ENCODE results near the gene CPN2. TPM values are rescaled to one million over a fixed set of nuclear protein-coding genes. Genes with fewer than 3 reads are reported as not detected.

The CPN2 gene
- total RNA-seq, 1 experiment from 2014 or later, result not detected

DNA sequence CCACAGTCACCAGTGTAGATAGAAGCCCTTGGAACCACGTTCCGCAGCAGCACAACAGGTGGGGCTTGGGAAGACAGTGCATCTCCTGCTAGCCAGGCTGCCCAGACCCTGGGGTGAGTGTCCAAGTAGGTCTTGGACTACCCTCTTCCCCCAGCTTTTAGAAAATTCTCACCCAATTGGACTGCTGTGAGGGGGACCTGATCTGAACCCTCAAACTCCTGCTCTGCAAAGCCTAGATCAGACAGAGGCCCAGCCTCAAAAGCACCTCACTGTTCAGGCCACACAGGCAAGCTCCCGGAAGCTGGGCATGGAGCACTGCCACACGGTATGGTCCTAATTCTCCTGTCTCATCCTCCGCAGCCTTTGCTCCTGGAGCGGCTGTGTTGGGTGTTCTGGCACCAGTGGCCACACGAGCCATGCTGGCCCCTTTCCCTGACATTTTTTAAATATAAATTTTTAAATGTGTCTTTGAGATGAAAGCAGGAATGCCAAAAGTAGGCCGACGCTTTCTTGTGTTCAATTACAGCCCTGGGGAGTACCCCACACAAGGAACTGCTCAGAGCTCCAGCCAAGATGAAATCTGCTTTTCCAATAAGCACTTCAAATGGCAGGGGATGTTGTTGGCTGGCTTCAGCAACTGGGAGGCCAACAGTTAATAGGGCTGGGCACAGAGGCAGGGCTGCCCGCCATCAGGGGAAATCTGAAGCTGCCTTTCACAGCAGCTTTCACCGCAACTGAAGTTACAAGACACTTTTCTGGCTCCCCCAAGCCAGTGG, 40.9 kb downstream of the CPN2 start:
- Histone ChIP-seq H2BK20ac (ENCODE audit: low read depth, low read length, poor library complexity, severe bottlenecking) (no peak overlapping the region), H2BK5ac (ENCODE audit: insufficient read length, low read length) (no peak overlapping the region), H3K4me1 (ENCODE audit: insufficient read depth, low read length) (no peaks in the 10 kb centered on the region; the same call in none of the 2 replicates), H3K79me2 (ENCODE audit: insufficient read depth, low read length) (no peaks in the 10 kb centered on the region), H3K9ac (ENCODE audit: extremely low read depth, insufficient read length, low read length) (no peak overlapping the region), H3K23me2 (ENCODE audit: insufficient read length, low read depth, low read length, poor library complexity, severe bottlenecking) (no peaks in the 10 kb centered on the region), H3T11ph (ENCODE audit: low read length) (no peak overlapping the region), H2AK5ac (ENCODE audit: insufficient read length, low read length) (no peak overlapping the region), H3K18ac (ENCODE audit: insufficient read length, low read depth, low read length) (no peak overlapping the region), H4K20me1 (ENCODE audit: control insufficient read depth, insufficient read depth, insufficient read length) (no peaks in the 10 kb centered on the region), H3K27me3 (ENCODE audit: insufficient read depth, low read length) (no peaks in the 10 kb centered on the region), H3K4ac (ENCODE audit: low read depth, low read length) (no peak overlapping the region), H3K23ac (ENCODE audit: insufficient read length, low read depth, low read length) (no peak overlapping the region), H3K9me3 (ENCODE audit: control insufficient read depth, low read depth, low read length) (no peaks in the 10 kb centered on the region), H3K56ac (ENCODE audit: insufficient read length, low read depth, low read length) (no peak overlapping the region), H3K79me1 (ENCODE audit: insufficient read depth, low read depth, low read length, poor library complexity, severe bottlenecking) (no peaks in the 10 kb centered on the region), H2AFZ (ENCODE audit: low read length) (no peak overlapping the region), H4K8ac (replicated peaks; ENCODE audit: insufficient read length, low read depth, low read length) (no peak overlapping the region), H2BK12ac (ENCODE audit: insufficient read length, low read depth, low read length) (no peak overlapping the region), H2BK15ac (ENCODE audit: low read depth, low read length) (no peak overlapping the region), H3K14ac (ENCODE audit: insufficient read depth, low read length) (no peak overlapping the region), H3K27ac (ENCODE audit: insufficient read length, low read depth, low read length) (no peak overlapping the region), H2BK120ac (ENCODE audit: low read depth, low read length, poor library complexity, severe bottlenecking) (no peak overlapping the region), H3K4me2 (ENCODE audit: insufficient read depth, insufficient read length, low read length) (no peak overlapping the region), H4K91ac (ENCODE audit: insufficient read length, low read depth, low read length) (no peak overlapping the region), H4K5ac (ENCODE audit: insufficient read length, low read depth, low read length) (no peak overlapping the region)
- H3K36me3 Mint-ChIP-seq (ENCODE audit: insufficient read depth in 1 of 3, low read depth in 3 of 3), result no peaks in the 10 kb centered on the region
- TF ChIP-seq, protein P1, sequence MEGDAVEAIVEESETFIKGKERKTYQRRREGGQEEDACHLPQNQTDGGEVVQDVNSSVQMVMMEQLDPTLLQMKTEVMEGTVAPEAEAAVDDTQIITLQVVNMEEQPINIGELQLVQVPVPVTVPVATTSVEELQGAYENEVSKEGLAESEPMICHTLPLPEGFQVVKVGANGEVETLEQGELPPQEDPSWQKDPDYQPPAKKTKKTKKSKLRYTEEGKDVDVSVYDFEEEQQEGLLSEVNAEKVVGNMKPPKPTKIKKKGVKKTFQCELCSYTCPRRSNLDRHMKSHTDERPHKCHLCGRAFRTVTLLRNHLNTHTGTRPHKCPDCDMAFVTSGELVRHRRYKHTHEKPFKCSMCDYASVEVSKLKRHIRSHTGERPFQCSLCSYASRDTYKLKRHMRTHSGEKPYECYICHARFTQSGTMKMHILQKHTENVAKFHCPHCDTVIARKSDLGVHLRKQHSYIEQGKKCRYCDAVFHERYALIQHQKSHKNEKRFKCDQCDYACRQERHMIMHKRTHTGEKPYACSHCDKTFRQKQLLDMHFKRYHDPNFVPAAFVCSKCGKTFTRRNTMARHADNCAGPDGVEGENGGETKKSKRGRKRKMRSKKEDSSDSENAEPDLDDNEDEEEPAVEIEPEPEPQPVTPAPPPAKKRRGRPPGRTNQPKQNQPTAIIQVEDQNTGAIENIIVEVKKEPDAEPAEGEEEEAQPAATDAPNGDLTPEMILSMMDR (conservative IDR thresholded peaks at IDR 0.05), result no peak
- H3K4me3 Mint-ChIP-seq, result no peak overlapping the region
- H3K27me3 Mint-ChIP-seq (ENCODE audit: low read depth), result peaks cover 51% of the 10 kb centered on the region
- peaks cover 64 to 72% of the 10 kb centered on the region in 2 experiments for H3K4me1 Mint-ChIP-seq
- no peak for DNase-seq
- WGBS (ENCODE audit: extremely low coverage, insufficient read length, low lambda C conversion rate), result no CpG with 5 or more reads among the region's 11 CpGs
- H3K9me3 Mint-ChIP-seq, result no peaks in the 10 kb centered on the region
- H3K27ac Mint-ChIP-seq, result no peak overlapping the region

All from H9 (cell line).